Caco-2 (cell line): ENCODE data around the gene SOHLH1. TPM values are rescaled to one million over a fixed set of nuclear protein-coding genes. Genes with fewer than 3 reads are reported as not detected.

Experiments used
- BruUV-seq: library from RNA; stranded (reverse); fragments of 400-500 nt; replicated peaks from 2 replicates; lab custom pipeline; 2021; lab: Mats Ljungman, UMichigan
- CTCF ChIA-PET: fragments of 300-600 bp; sonication (Branson Sonifier 250); formaldehyde crosslinking; loops from one replicate; lab custom pipeline; 2022; ENCODE audit warnings: antibody characterized with exemption; lab: Charles Lee
- POLR2A ChIA-PET: fragments of 300-600 bp; sonication (Branson Sonifier 250); formaldehyde crosslinking; loops from one replicate; lab custom pipeline; 2022; ENCODE audit warnings: antibody characterized with exemption; lab: Charles Lee
- DNase-seq, 2 experiments: peaks; one replicate each; pipeline versions ENCODE4 v3.0.0 to v3.0.0-alpha.2; 2020 to 2022
- H3K27me3 ChIP-seq: replicated peaks from 2 replicates; pipeline ENCODE4 v1.6.0; 2011; ENCODE audit warnings: low read length; ENCODE audit not compliant: control insufficient read depth, insufficient read depth
- H3K36me3 ChIP-seq: 2 replicates; pipeline ENCODE4 v1.5.1; 2011; ENCODE audit warnings: low read length; ENCODE audit not compliant: control insufficient read depth, insufficient read depth
- H3K4me1 ChIP-seq: fragments of 250-450 bp; sonication (Bioruptor Pico); 2 replicates; pipeline ENCODE4 v1.5.1; 2020; ENCODE audit warnings: mild to moderate bottlenecking
- H3K4me3 ChIP-seq: 2 replicates; pipeline ENCODE4 v1.5.1; 2011; ENCODE audit warnings: low read depth, mild to moderate bottlenecking, control low read depth, low read length
- H3K9me3 ChIP-seq: fragments of 250-450 bp; sonication (Bioruptor Pico); 2 replicates; pipeline ENCODE4 v1.5.1; 2020; ENCODE audit warnings: mild to moderate bottlenecking, moderate library complexity
- H3K27ac Mint-ChIP-seq: one replicate; pipeline ENCODE4 v1.8.0; 2022; ENCODE audit warnings: mixed read lengths; ENCODE audit not compliant: unreplicated experiment
- H3K27me3 Mint-ChIP-seq: one replicate; pipeline ENCODE4 v1.8.0; 2022; ENCODE audit warnings: mixed read lengths; ENCODE audit not compliant: insufficient read depth, unreplicated experiment
- H3K36me3 Mint-ChIP-seq: one replicate; pipeline ENCODE4 v1.8.0; 2022; ENCODE audit warnings: mild to moderate bottlenecking, mixed read lengths; ENCODE audit not compliant: insufficient read depth, unreplicated experiment
- H3K4me1 Mint-ChIP-seq: one replicate; pipeline ENCODE4 v1.8.0; 2022; ENCODE audit warnings: low read depth, mixed read lengths; ENCODE audit not compliant: unreplicated experiment
- H3K4me3 Mint-ChIP-seq: one replicate; pipeline ENCODE4 v1.8.0; 2022; ENCODE audit warnings: mild to moderate bottlenecking, moderate library complexity, mixed read lengths; ENCODE audit not compliant: unreplicated experiment
- H3K9me3 Mint-ChIP-seq: one replicate; pipeline ENCODE4 v1.8.0; 2022; ENCODE audit warnings: mixed read lengths; ENCODE audit not compliant: unreplicated experiment
- CTCF ChIP-seq, 2 experiments: fragments of 200-600 bp in 1 of 2; IDR thresholded peaks; 1 replicate in 1 of 2; 2 replicates in 1 of 2; pipeline versions ENCODE4 v1.5.1 to v1.8.0; 2011 to 2022; ENCODE audit warnings: antibody characterized with exemption in 1 of 2, control low read depth in 1 of 2, inconsistent platforms in 1 of 2, low read depth in 1 of 2, low read length in 1 of 2, mild to moderate bottlenecking in 1 of 2, moderate library complexity in 1 of 2; ENCODE audit not compliant: insufficient read depth in 1 of 2, severe bottlenecking in 1 of 2, unreplicated experiment in 1 of 2
- intact Hi-C: fragments of 100-400 bp; cut with micrococcal nuclease; formaldehyde crosslinking; loops from one replicate; pipeline ENCODE4 v1.10.0; 2022; ENCODE audit not compliant: unreplicated experiment
- total RNA-seq: library from RNA; stranded (reverse); gene quantifications from 2 replicates; pipeline ENCODE4 v1.2.3, GENCODE V29; 2022

The SOHLH1 gene
- total RNA-seq, 1 experiment from 2014 or later: 44.9 TPM

- H3K27me3 ChIP-seq: no peaks in the 10 kb centered on the region
- H3K36me3 ChIP-seq: no peaks in the 10 kb centered on the region
- no peaks in the 10 kb centered on the region for H3K4me1 ChIP-seq
- peaks cover 11% of the 10 kb centered on the region for H3K27me3 Mint-ChIP-seq
- H3K9me3 Mint-ChIP-seq: peaks cover 10% of the 10 kb centered on the region
- H3K4me3 ChIP-seq: no peak overlapping the region
- no peak overlapping the region for H3K4me3 Mint-ChIP-seq
- H3K9me3 ChIP-seq: no peaks in the 10 kb centered on the region
- DNase-seq: peak in 1 of 2 experiments; percentile 18
- ChIA-PET POLR2A (no interaction called here), CTCF (no interaction called here)
- intact Hi-C loops: no loop called here
- H3K36me3 Mint-ChIP-seq: no peaks in the 10 kb centered on the region
- no peaks in the 10 kb centered on the region for H3K4me1 Mint-ChIP-seq
- BruUV-seq: no TSS peak
- TF ChIP-seq CTCF (IDR thresholded peaks at IDR 0.05; ENCODE audit: insufficient read depth in 1 of 2, low read depth in 1 of 2, low read length in 1 of 2, severe bottlenecking in 1 of 2, unreplicated experiment in 1 of 2): no peak
- no peak overlapping the region for H3K27ac Mint-ChIP-seq
Observed at GRCh38 chr9:135667463-135668001, 31.7 kb downstream of the SOHLH1 start.

DNA sequence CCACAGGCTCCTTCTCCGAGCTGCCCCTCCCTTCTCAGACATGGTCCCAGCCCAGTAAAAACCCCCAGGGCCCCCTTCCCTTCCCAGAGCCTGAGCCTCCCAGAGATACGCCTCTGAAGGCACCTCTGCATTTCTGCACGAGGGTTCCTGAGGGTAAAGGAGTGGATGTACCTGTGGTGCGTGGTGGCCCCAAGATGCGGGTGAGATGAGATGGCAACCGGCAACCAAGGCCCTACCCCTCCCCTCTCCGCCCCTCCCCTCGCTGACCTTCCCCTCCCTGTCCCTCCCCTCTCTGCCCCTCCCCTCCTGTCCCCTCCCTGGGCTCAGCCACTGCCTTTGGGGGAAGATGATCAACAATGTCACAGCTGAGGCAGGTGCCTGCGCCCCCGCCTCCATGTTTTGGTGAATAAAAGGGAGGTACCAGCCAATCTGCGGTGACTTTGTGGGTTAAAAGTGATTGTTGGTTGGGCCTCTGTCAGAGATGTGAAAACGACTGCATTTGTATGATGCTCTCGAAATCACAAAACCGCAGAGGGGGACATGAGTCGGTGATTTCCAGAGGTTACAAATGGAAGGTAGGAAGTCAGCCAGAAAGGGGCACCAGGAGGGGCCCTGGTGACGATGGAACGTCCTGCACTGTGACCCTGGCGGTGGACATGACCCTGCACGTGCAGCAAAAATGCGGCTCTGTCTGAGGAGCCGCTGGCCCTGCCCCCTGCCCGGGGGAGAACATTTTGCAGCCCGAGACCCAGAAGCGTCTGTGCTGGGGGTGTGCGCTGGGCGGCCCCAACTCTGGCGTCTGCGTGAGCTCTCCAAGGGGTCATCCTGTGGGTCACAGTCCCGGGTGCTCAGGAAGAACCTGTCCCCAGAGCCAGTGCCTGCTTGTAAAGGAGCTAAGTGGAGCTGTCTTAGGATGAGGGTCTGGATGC is 32.5 kb downstream of the SOHLH1 start:
- H3K27me3 Mint-ChIP-seq: peaks cover 11% of the 10 kb centered on the region
- Histone ChIP-seq H3K4me1 (no peaks in the 10 kb centered on the region), H3K36me3 (no peaks in the 10 kb centered on the region), H3K4me3 (no peak overlapping the region), H3K9me3 (no peaks in the 10 kb centered on the region), H3K27me3 (no peaks in the 10 kb centered on the region)
- BruUV-seq: no TSS peak
- H3K36me3 Mint-ChIP-seq: no peaks in the 10 kb centered on the region
- intact Hi-C loops: no loop called here
- CTCF ChIA-PET: no interaction called here
- H3K4me1 Mint-ChIP-seq: no peaks in the 10 kb centered on the region
- POLR2A ChIA-PET: no interaction called here
- H3K9me3 Mint-ChIP-seq: peaks cover 10% of the 10 kb centered on the region
- TF ChIP-seq CTCF (IDR thresholded peaks at IDR 0.05; ENCODE audit: insufficient read depth in 1 of 2, low read depth in 1 of 2, low read length in 1 of 2, severe bottlenecking in 1 of 2, unreplicated experiment in 1 of 2): no peak
- H3K27ac Mint-ChIP-seq: no peak overlapping the region
- no peak overlapping the region for H3K4me3 Mint-ChIP-seq
- no peak for DNase-seq

- ChIA-PET CTCF (no interaction called here), POLR2A (no interaction called here)
- no peaks in the 10 kb centered on the region for H3K4me1 ChIP-seq
- Mint-ChIP-seq H3K4me1 (no peaks in the 10 kb centered on the region), H3K27ac (no peak overlapping the region), H3K4me3 (no peak overlapping the region), H3K27me3 (peaks cover 11% of the 10 kb centered on the region), H3K36me3 (no peaks in the 10 kb centered on the region), H3K9me3 (peaks cover 10% of the 10 kb centered on the region)
- intact Hi-C loops: no loop called here
- no peak overlapping the region for H3K4me3 ChIP-seq
- BruUV-seq: no TSS peak
- H3K9me3 ChIP-seq: no peaks in the 10 kb centered on the region
- no peaks in the 10 kb centered on the region for H3K36me3 ChIP-seq
- TF ChIP-seq CTCF (IDR thresholded peaks at IDR 0.05; ENCODE audit: insufficient read depth in 1 of 2, low read depth in 1 of 2, low read length in 1 of 2, severe bottlenecking in 1 of 2, unreplicated experiment in 1 of 2): no peak
- DNase-seq: no peak
- no peaks in the 10 kb centered on the region for H3K27me3 ChIP-seq
Observed at GRCh38 chr9:135665795-135666189, 33.5 kb downstream of the SOHLH1 start.
